WTC11 (cell line): Measurements from ENCODE around the gene SCNN1A. TPM values are rescaled to one million over a fixed set of nuclear protein-coding genes. Genes with fewer than 3 reads are reported as not detected.

Experiments used
- ATAC-seq: fragments of 200-7000 bp; cut with Tn5 transposase; 2 replicates; pipeline ENCODE4 v1.10.0; 2021; ENCODE audit warnings: mild to moderate bottlenecking, moderate library complexity
- CTCF ChIA-PET: fragments of 300-600 bp; sonication (Branson Sonifier 250); formaldehyde crosslinking; loops from one replicate; lab custom pipeline; 2021; ENCODE audit warnings: antibody characterized with exemption; lab: Charles Lee
- POLR2A ChIA-PET: fragments of 350-600 bp; sonication (Branson Sonifier 250); formaldehyde crosslinking; loops from one replicate; lab custom pipeline; 2021; ENCODE audit warnings: antibody characterized with exemption; lab: Charles Lee
- DNase-seq: peaks from one replicate; pipeline ENCODE4 v3.0.0; 2021; ENCODE audit warnings: low spot score
- H3K27ac Mint-ChIP-seq: 2 replicates; pipeline ENCODE4 v1.8.0; 2021; ENCODE audit warnings: mixed read lengths
- H3K27me3 Mint-ChIP-seq: 2 replicates; pipeline ENCODE4 v1.8.0; 2021; ENCODE audit warnings: low read depth, mild to moderate bottlenecking, moderate library complexity, mixed read lengths
- H3K36me3 Mint-ChIP-seq: 2 replicates; pipeline ENCODE4 v1.8.0; 2021; ENCODE audit warnings: mixed read lengths
- H3K4me1 Mint-ChIP-seq: 2 replicates; pipeline ENCODE4 v1.8.0; 2022; ENCODE audit warnings: mixed read lengths
- H3K4me3 Mint-ChIP-seq: 2 replicates; pipeline ENCODE4 v1.8.0; 2021; ENCODE audit warnings: mild to moderate bottlenecking, moderate library complexity, mixed read lengths
- H3K9me3 Mint-ChIP-seq: 2 replicates; pipeline ENCODE4 v1.8.0; 2021; ENCODE audit warnings: mixed read lengths
- ATF1 ChIP-seq: sonication (generic); formaldehyde crosslinking; IDR thresholded peaks from 2 replicates; pipeline ENCODE4 v1.8.1; 2023; ENCODE audit warnings: mild to moderate bottlenecking, moderate library complexity, missing genetic modification reagents
- CDX4 ChIP-seq: fragments of 250-450 bp; sonication (Bioruptor Pico); IDR thresholded peaks from 2 replicates; pipeline ENCODE4 v1.9.0; 2021; ENCODE audit warnings: moderate library complexity, mild to moderate bottlenecking, inconsistent platforms, borderline replicate concordance
- CREM ChIP-seq: sonication (generic); formaldehyde crosslinking; IDR thresholded peaks from 2 replicates; pipeline ENCODE4 v1.8.1; 2022; ENCODE audit warnings: mild to moderate bottlenecking, missing genetic modification reagents, moderate library complexity
- FOXP1 ChIP-seq: sonication (generic); formaldehyde crosslinking; IDR thresholded peaks from 2 replicates; pipeline ENCODE4 v1.8.0; 2022; ENCODE audit warnings: missing genetic modification reagents, mild to moderate bottlenecking, moderate library complexity, borderline replicate concordance
- GRHL2 ChIP-seq: fragments of 250-450 bp; sonication (Bioruptor Pico); IDR thresholded peaks from 2 replicates; pipeline ENCODE4 v1.8.0; 2022; ENCODE audit warnings: mild to moderate bottlenecking, moderate library complexity; ENCODE audit not compliant: insufficient replicate concordance, severe bottlenecking
- GTF2I ChIP-seq: fragments of 250-450 bp; sonication (Bioruptor Pico); conservative IDR thresholded peaks from 2 replicates; pipeline ENCODE4 v1.4.0; 2021; ENCODE audit warnings: mild to moderate bottlenecking
- HMGXB4 ChIP-seq: sonication (generic); formaldehyde crosslinking; IDR thresholded peaks from 2 replicates; pipeline ENCODE4 v1.8.1; 2023; ENCODE audit warnings: mild to moderate bottlenecking, moderate library complexity, missing genetic modification reagents
- JAZF1 ChIP-seq: fragments of 250-450 bp; sonication (Bioruptor Pico); IDR thresholded peaks from 2 replicates; pipeline ENCODE4 v1.9.0; 2021; ENCODE audit warnings: moderate library complexity, mild to moderate bottlenecking, inconsistent platforms
- JUN ChIP-seq: sonication (generic); formaldehyde crosslinking; IDR thresholded peaks from 2 replicates; pipeline ENCODE4 v1.8.0; 2023; ENCODE audit warnings: mild to moderate bottlenecking, missing genetic modification reagents
- NFYB ChIP-seq: sonication (generic); formaldehyde crosslinking; conservative IDR thresholded peaks from 2 replicates; pipeline ENCODE4 v1.8.0; 2022; ENCODE audit warnings: low read depth, missing genetic modification reagents
- PRDM15 ChIP-seq: sonication (generic); formaldehyde crosslinking; IDR thresholded peaks from 2 replicates; pipeline ENCODE4 v1.8.0; 2022; ENCODE audit warnings: missing genetic modification reagents
- PREB ChIP-seq: sonication (generic); formaldehyde crosslinking; IDR thresholded peaks from 2 replicates; pipeline ENCODE4 v1.8.1; 2022; ENCODE audit warnings: mild to moderate bottlenecking, missing genetic modification reagents, moderate library complexity, borderline replicate concordance
- PRRX2 ChIP-seq: fragments of 250-450 bp; sonication (Bioruptor Pico); IDR thresholded peaks from 2 replicates; pipeline ENCODE4 v1.8.0; 2021; ENCODE audit warnings: mild to moderate bottlenecking
- SP1 ChIP-seq: sonication (generic); formaldehyde crosslinking; conservative IDR thresholded peaks from 2 replicates; pipeline ENCODE4 v1.8.1; 2022; ENCODE audit warnings: missing genetic modification reagents
- TEAD1 ChIP-seq: sonication (generic); formaldehyde crosslinking; IDR thresholded peaks from 2 replicates; pipeline ENCODE4 v1.8.0; 2022; ENCODE audit warnings: mild to moderate bottlenecking, missing genetic modification reagents
- TP53 ChIP-seq: sonication (generic); formaldehyde crosslinking; IDR thresholded peaks from 2 replicates; pipeline ENCODE4 v1.8.1; 2023; ENCODE audit warnings: mild to moderate bottlenecking, missing genetic modification reagents
- ZNF121 ChIP-seq: sonication (generic); formaldehyde crosslinking; IDR thresholded peaks from 2 replicates; pipeline ENCODE4 v1.8.0; 2023; ENCODE audit warnings: missing genetic modification reagents
- ZNF263 ChIP-seq: sonication (generic); formaldehyde crosslinking; IDR thresholded peaks from 2 replicates; pipeline ENCODE4 v1.8.1; 2022; ENCODE audit warnings: low read depth, mild to moderate bottlenecking, moderate library complexity, missing genetic modification reagents
- ZNF396 ChIP-seq: fragments of 250-450 bp; sonication (Bioruptor Pico); IDR thresholded peaks from 2 replicates; pipeline ENCODE4 v1.8.0; 2021; ENCODE audit warnings: mild to moderate bottlenecking, moderate library complexity, borderline replicate concordance
- ZNF416 ChIP-seq: fragments of 250-450 bp; sonication (Bioruptor Pico); IDR thresholded peaks from 2 replicates; pipeline ENCODE4 v1.9.0; 2021; ENCODE audit warnings: mild to moderate bottlenecking, inconsistent platforms
- total RNA-seq: library from RNA; stranded (reverse); gene quantifications from 3 replicates; pipeline ENCODE4 v1.2.3, GENCODE V29; 2021

The SCNN1A gene
- total RNA-seq, 1 experiment from 2014 or later, result 100 TPM

GRCh38 chr12:6370576-6370935 is 4.8 kb downstream of the SCNN1A start:
- 0 out of 2 replicates have a peak, but pooled peaks have one; percentile 9 for TF ChIP-seq PRDM15 (CRISPR knock-in tag)
- no peak for TF ChIP-seq ZNF396 (CRISPR knock-in tag)
- no peak for TF ChIP-seq NFYB (CRISPR knock-in tag)
- TF ChIP-seq JUN (CRISPR knock-in tag), result no peak; the same call in 1 of the 2 replicates
- TF ChIP-seq CDX4 (CRISPR knock-in tag), result no peak
- TF ChIP-seq ZNF416 (CRISPR knock-in tag), result no peak
- TF ChIP-seq TEAD1 (CRISPR knock-in tag), result no peak
- TF ChIP-seq, all 79 proteins: peak for 1
- POLR2A ChIA-PET, result interaction anchor here (0.6 to 5.1 kb wide), 10 partner anchors 15 to 164 kb away, joined by 3 to 48 read pairs (median 4); partner anchors contain the start of genes GAPDH and MRPL51
- no peak for DNase-seq
- Mint-ChIP-seq H3K9me3 (no peaks in the 10 kb centered on the region), H3K4me3 (peak overlapping the region; percentile 62), H3K27ac (peak overlapping the region; percentile 99), H3K27me3 (no peaks in the 10 kb centered on the region), H3K4me1 (peaks cover 72% of the 10 kb centered on the region), H3K36me3 (peaks cover 25% of the 10 kb centered on the region)
- no peak for ATAC-seq
- CTCF ChIA-PET, result interaction anchor here (1.2 to 8.0 kb wide), 9 partner anchors 8 to 167 kb away, joined by 4 to 68 read pairs (median 7); no protein-coding TSS in a partner anchor

GRCh38 chr12:6369916-6370575 is 5.3 kb downstream of the SCNN1A start:
- no peak for TF ChIP-seq HMGXB4 (CRISPR knock-in tag)
- no peak for TF ChIP-seq GTF2I (CRISPR knock-in tag)
- no peak for TF ChIP-seq JAZF1 (CRISPR knock-in tag)
- no peak for TF ChIP-seq FOXP1
- no peak for TF ChIP-seq GRHL2 (CRISPR knock-in tag)
- TF ChIP-seq PRRX2, result no peak
- no peak for TF ChIP-seq ZNF121 (CRISPR knock-in tag)
- no peak for TF ChIP-seq ATF1 (CRISPR knock-in tag)
- TF ChIP-seq PREB (CRISPR knock-in tag), result no peak
- no peak for TF ChIP-seq ZNF263 (CRISPR knock-in tag)
- no peak for TF ChIP-seq SP1
- no peak for TF ChIP-seq CREM
- TF ChIP-seq TP53, result no peak
- ATAC-seq (no peak), DNase-seq (no peak)
- CTCF ChIA-PET, result interaction anchor here (1.7 to 8.0 kb wide), 4 partner anchors 14 to 96 kb away, joined by 11 to 68 read pairs (median 22); no protein-coding TSS in a partner anchor
- POLR2A ChIA-PET, result interaction anchor here (1.4 to 2.2 kb wide), 2 partner anchors 14 to 26 kb away, joined by 6 to 9 read pairs; no protein-coding TSS in a partner anchor
- H3K4me3 Mint-ChIP-seq, result peak overlapping the region; percentile 62
- peak overlapping the region; percentile 99 for H3K27ac Mint-ChIP-seq
- peaks cover 29% of the 10 kb centered on the region for H3K36me3 Mint-ChIP-seq
- no peaks in the 10 kb centered on the region for H3K27me3 Mint-ChIP-seq
- H3K4me1 Mint-ChIP-seq, result peaks cover 73% of the 10 kb centered on the region
- no peaks in the 10 kb centered on the region for H3K9me3 Mint-ChIP-seq
